Amygdala (tissue), 56 donors: ENCODE measurements around the gene TRIM3.
"Not testable (repeated sequence)": the region's sequence is repeated elsewhere in the genome, so short reads cannot be mapped to it uniquely, and the experiment has no call there.

Experiments used
- DNase-seq, 56 donors: peaks; one replicate each; lab custom pipeline; 2025; lab: John Stamatoyannopoulos, UW

Gene TRIM3

GRCh38 chr11:6473451-6474412, at the start of gene TRIM3:
Gene TRIM3, minus strand, starts transcription at chr11:6473941. Its CDS starts 8,246 bp downstream, at chr11:6465695.
- peak in 55 of 56 donors; percentile 55 to 96 (median 88) for DNase-seq

- DNase-seq: no peak
Measured at GRCh38 chr11:6523253-6523652, 49.5 kb upstream of the TRIM3 start.

DNA sequence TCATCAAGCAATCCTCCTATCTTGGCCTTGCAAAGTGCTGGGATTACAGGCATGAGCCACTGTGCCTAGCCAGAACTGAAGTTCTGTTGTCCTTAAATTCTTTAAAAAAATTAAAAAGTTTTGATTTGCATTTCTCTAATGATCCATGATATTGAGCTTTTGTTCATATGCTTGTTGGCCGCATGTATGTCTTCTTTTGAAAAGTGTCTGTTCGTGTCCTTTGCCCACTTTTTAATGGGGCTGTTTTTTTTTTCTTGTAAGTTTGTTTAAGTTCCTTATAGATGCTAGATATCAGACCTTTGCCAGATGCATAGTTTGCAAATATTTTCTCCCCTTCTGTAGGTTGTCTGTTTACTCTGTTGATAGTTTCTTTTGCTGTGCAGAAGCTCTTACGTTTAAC, 48.2 kb upstream of the TRIM3 start:
- DNase-seq: not testable (repeated sequence)

GRCh38 chr11:6520265-6520664, 46.5 kb upstream of the TRIM3 start:
- no peak for DNase-seq

DNA sequence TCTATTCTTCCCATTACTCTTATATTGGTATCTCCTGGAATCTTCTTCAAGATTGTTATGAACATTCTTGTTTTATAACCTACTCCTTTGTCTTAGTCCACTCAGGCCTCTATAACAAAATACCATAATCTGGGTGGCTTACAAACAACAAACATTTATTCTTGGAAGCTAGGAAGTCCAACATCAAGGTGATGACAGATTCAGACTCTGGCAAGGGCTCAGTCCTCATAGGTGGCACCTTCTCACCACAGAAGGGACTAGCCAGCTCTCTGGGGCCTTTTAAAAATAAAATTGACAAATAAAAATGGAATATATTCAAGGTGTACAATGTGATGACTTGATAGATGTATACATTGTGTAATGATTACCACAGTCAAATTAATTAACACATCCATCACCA, 43.1 kb upstream of the TRIM3 start:
- DNase-seq: no peak

- peak in 4 of 56 donors; percentile 4 to 52 (median 25) for DNase-seq
Measured at GRCh38 chr11:6505577-6506240, 32.0 kb upstream of the TRIM3 start.

DNA sequence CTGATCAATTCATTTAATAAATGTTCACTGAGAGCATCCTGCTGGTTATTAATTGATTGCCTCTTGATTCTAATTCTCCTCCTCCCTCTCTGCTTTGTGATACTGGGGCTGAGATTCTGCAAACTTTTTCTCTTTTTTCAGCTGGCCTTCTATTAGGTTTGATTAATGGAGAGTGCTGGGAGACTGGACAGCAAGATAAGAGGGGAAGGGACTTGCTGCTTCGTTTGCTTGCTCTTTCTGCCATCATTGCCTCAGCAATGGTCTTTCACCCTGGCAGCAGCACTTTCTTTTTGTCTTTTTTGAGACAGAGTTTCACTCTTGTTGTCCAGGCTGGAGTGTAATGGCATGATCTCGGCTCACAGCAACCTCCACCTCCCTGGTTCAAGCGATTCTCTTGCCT, 30.4 kb upstream of the TRIM3 start:
- DNase-seq: no peak

GRCh38 chr11:6502382-6502781, 28.6 kb upstream of the TRIM3 start:
- DNase-seq: no peak

DNA sequence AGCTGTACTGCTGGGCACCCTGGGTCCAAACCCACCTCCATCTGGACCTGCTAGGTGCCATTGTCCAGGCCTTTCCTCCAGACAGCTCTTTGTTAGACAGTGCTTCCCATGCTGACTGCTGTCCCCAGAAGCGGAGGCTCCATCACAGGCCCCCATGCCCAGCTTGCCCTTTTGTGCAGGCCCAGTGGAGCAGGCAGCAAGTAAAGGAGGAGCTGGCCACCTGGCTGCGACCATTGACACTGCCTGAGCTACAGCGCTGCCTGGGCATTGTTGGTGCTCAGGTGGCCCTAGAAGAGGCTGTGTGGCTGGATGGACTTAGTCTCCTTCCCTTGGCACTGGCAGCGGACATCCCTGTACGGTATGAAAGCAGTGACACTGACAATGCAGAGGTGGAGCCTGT, 24.8 kb upstream of the TRIM3 start:
- DNase-seq: no peak

- no peak for DNase-seq
Measured at GRCh38 chr11:6498121-6498520, 24.4 kb upstream of the TRIM3 start.

DNA sequence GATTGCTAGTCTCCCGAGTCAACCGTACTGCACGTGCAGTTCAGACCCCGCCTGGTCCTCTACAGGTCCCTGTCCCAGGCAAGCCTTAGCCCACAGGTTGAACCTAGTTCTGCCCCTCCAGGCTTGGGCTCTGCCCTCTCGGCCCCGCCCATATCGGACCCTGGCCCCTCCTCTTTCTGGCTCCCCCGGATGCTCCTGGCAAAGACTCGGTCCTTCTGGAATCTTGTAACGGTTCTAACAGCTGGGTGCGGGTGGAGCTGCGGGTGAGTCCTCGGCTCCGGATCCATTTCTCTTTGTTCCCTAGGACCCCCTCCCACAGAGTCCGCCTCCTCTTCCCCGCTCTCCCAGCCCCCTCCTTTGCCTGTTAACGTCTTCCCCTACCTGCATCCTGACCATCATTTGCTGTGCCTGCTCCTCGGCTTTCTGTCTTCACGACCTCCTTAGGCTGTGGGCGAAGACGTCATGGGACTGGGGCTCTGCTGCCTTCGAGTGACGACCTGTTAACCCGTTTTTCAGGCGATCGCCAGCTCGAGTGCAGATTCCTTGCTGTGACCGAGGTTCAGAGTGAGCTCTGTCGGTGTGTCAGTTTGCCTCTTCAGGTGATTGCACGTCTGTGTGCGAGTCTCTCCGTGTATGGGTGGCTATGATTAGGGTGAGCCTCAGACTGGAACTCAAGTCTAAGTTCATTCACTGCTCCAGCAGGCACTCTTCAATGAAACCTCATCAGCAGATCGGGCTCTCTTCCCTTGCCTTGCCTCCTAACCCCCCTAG, 23.5 kb upstream of the TRIM3 start, which contains the start of gene DNHD1:
Gene DNHD1 (plus strand): TSS at position 212 of the 771 bp plus-strand sequence. CDS start 936 bp downstream, outside the sequence.
- DNase-seq: peak in 1 of 56 donors; percentile 10

DNA sequence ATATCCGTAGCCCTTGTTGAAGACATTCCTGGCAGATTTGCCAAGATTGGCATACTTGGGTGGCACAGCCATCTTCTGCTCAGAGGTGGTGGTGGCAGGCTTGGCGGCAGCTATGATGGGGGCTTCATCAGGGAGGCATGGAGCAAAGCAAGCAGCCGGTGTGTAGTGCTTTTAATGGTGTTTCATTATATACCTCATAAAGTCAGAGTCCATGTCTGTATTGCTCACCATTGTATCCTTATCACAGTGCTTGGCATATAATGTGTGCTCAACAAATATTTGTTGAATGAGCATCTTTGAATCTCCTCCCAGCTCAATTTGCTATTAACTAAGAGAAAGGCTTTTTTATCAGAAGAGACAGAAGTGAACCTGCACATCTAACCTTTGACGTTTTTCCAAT, 15.6 kb upstream of the TRIM3 start:
- DNase-seq: no peak

GRCh38 chr11:6488821-6489220, 15.1 kb upstream of the TRIM3 start:
- no peak for DNase-seq

DNA sequence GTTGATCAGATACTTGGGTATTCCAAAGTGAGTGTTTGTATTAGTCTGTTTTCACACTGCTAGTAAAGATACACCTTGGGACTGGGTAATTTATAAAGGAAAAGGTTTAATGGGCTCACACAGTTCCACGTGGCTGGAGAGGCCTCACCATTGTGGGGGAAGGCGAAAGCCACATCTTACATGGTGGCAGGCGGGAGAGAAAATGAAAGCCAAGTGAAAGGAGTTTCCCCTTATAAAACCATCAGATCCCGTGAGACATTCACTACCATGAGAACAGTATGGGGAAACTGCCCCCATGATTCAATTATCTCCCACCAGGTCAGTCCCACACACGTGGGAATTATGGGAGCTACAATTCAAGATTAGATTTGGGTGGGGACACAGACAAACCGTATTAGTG, 14.6 kb upstream of the TRIM3 start:
- no peak for DNase-seq

- DNase-seq: no peak
Measured at GRCh38 chr11:6486938-6487337, 13.2 kb upstream of the TRIM3 start.

GRCh38 chr11:6486256-6486655, 12.5 kb upstream of the TRIM3 start:
- DNase-seq: no peak

DNA sequence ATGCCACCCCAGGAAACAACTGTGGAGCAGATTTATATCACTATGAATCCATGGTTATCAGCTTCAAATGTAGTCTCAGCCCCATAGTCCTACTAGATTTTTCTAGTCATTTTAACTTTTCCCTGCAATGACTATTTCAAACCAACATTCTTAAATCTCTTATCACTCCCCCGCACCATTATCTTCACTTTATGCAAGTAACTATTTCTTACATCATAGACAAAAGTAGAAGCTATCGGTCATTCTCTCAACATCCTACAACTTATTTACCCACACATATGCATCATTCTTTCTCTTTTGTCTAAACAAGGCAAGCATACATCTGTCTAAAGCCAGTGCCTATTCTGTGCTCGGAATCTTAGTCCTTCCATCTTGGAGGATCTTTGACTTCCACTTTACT, 11.9 kb upstream of the TRIM3 start:
- no peak for DNase-seq

DNA sequence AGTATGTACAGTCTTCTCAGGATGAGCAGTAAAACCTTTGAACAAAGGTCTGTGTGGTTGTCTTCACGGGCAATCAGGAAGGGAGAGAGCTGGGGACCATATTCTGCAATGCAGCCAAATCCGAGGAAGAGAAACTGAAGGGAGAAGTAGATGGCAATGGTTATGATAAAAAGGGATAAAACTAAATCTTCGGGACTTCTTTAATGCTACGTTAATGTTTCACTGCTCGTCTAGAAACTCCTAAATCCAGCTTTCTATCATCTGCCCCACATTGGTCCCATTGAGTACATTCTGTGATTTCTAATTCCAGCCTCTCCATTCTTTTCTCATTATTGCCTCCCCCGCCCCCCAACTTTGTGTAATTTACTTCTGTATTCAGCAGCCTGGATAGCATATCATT, 9.3 kb upstream of the TRIM3 start:
- no peak for DNase-seq

- no peak for DNase-seq
Measured at GRCh38 chr11:6482441-6482840, 8.7 kb upstream of the TRIM3 start.

DNA sequence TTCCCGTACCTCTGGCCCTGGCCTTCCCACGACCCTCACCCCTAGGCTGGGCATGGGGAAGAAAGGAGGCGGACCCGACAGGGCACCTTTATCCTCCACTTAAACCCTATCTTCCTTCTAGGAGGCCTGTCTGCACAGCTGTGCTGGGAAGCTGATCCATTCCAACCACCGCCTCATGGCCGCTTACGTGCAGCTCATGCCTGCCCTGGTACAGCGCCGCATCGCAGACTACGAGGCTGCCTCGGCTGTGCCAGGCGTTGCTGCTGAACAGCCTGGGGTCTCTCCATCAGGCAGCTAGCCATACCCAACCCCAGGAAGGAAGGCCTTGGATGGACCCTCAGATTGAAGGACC, 8.2 kb upstream of the TRIM3 start:
- DNase-seq: no peak
